G401.6 (cell line): ENCODE data around the gene TM9SF1.

Experiments
- FAIRE-seq: peaks from 2 replicates; lab custom pipeline; 2012; peaks lifted over from hg19 to GRCh38; lab: Jason Lieb, UNC

The TM9SF1 gene

DNA sequence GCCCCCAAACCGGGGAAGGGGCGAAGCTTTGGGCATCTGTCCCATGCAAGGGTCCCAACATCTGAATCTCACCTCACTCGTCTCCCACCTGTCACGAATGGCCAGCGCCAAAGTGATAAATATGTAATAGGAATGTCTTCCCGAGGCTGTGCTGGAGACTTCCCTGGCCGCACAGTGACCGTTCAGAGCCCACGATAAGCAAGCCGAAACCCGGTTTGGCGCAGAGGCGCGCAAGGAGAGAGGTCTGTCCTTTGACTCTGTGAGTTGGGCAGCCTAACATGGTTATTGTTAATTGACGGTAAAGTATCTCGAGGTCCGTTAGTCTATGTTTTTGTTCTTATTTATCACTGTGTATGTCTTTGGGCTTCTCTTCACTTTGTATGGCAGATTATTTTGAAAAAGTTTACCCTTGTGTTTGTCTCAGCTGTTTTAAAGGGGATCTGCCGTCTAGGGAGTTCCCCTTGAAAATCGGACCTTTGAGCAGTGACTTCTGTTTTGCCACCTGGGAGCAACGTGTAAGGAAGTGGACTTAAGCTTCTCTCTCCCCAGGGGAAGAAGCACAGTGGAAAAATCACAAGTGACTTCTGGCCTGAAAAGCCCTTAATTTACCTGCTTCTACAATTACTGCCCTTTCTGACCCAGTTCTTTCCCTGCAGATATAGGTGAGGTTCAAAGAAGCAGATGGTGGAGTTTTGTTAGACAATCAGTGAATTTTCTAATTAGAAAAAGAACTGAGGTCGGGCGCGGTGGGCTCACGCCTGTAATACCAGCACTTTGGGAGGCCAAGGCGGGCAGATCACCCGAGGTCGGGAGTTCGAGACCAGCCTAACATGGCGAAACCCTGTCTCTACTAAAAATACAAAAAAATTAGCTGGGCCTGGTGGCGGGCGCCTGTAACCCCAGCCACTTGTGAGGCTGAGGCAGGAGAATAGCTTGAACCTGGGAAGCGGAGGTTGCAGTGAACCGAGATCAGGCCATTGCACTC is 1.1 kb upstream of the TM9SF1 start:
- no peak for FAIRE-seq

DNA sequence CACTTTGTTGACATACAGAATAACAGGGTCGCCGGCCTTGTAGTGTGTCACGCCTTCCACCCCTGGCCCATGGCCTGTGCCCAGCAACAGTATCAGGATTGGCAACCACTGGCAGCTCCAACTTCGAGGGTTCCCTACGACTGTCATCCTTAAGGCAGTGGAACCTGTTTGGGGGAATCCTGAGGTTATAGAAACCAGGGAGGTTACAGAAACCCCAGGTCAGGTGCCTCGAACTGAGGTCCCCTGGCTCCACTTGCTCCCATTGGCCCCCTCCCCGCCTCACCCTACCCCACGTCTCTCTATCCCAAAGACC is 412 bp downstream of the TM9SF1 start:
- FAIRE-seq, result no peak

- FAIRE-seq, result no peak
Measured at GRCh38 chr14:24194186-24194872, 912 bp downstream of the TM9SF1 start.

DNA sequence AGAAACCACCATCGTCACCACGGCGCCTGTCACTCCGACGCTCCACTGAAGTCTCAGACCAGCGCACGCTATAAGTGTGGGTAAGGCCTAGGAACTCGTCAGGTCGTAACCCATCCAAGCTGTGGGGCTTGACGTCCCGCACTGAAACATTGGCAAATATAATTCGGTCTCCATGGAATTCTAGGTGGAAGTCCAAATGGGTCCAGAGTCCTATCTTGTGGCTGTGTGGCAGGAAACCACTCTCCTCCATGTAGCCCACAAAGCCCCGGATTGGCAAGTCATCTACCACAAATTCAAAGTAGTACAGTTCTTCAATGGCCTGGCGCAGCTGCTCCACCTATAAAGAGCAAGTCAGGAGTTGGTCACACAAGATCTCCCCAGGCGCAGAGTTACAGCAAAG is 2.3 kb downstream of the TM9SF1 start:
- no peak for FAIRE-seq

GRCh38 chr14:24190416-24190815 is 4.8 kb downstream of the TM9SF1 start:
- no peak for FAIRE-seq

- no peak for FAIRE-seq
Measured at GRCh38 chr14:24189460-24189859, 5.8 kb downstream of the TM9SF1 start.

GRCh38 chr14:24189059-24189375 is 6.2 kb downstream of the TM9SF1 start:
- FAIRE-seq, result no peak

GRCh38 chr14:24188251-24189058 is 6.8 kb downstream of the TM9SF1 start, which contains the start of gene IPO4:
Gene IPO4 (minus strand): TSS chr14:24188816. CDS start chr14:24188787, 29 bp downstream.
- FAIRE-seq, result peak; percentile 67

- no peak for FAIRE-seq
Measured at GRCh38 chr14:24187539-24187915, 7.7 kb downstream of the TM9SF1 start.

DNA sequence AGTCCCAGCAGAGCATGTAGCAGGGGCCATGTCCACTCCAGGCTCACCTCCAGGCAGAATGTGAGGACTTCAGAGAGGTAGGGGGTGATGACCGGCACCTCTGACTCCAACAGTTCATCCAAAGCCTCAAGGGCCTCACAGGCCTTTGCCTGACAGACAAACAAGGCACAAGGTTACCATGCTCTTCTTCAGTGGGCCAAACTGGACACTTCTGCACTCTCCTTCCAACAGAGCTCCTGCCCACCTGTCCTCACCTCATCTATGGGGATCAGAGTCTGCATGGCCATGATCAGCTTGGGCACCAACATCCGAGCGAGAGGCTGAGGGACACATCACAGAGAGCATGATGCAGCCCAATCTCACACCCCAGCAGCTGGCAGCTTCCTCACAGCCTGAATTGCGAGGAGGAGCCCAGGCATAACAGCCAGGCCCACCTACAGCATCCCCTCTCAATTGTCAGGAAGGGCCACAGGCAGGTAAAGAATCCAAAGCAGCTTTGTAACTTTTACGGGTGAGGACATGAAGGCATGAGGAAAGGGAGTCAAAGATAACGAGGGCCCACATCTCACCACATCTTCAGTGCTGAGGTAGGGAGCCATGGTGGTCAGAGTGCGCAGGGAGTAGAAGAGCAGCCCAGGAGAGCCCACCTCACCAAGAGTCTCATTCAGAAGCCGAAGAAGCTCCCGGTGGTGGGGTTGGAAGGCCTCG is 8.3 kb downstream of the TM9SF1 start:
- no peak for FAIRE-seq

DNA sequence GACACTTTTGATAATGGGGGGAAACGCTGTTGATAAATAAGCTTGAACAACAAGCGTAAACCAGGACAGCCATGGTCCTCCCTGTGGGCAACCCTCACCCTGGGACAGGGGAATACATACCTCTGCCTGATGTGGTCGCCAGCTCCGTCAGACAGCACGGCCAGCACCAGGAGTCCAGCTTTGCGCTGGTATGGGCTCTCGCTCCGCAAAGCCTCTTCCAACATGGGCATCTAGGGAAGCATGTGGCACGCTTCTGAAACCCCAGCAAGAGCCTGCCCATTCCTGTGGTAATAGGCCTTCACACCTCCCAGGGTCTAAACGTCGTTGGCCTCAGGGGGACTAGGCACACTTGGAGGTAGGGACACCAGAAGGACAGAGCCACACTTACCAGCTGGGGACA is 9.5 kb downstream of the TM9SF1 start:
- no peak for FAIRE-seq

GRCh38 chr14:24185026-24185425 is 10.2 kb downstream of the TM9SF1 start:
- no peak for FAIRE-seq

DNA sequence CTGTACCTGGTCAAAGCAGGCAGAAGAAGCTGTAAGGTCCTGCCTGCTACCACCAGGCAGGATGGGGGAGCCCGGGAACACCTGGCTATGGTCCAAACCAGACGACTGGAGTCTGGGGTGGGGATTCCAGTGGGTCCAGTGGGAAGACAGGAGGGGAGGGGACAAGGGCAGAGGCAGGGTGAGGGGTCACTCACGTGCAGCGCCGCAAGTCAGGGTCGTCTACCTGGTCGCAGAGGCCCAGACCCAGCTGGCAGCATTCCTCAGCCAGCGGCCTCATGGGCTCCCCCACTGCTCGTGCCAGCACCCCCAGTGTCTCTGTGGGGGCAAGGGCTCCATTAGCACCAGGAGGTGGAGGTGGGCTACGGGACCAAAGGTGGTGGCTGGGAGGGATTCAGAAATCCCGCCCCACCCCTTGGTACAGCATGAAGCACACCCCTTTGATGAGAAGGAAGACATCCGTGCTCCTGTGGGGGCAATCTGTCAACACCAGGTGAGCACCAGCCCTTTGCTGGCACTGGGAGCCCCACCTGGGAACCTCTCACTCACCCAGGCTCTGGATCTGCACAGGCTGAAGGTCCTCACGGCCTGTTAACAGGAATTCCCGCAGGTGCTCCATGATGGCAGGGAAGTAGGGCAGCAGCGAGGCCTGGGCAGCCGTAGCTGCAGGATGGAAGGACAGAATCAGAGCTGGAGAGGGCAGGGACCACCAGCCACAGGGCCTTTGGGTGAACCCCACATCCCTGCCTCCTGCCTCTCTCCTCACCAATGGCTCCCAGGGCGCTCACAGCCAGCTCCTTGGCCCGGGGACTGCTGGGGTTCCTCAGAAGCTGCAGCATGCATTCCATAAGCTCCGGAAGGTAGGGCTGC is 10.9 kb downstream of the TM9SF1 start:
- FAIRE-seq, result no peak

DNA sequence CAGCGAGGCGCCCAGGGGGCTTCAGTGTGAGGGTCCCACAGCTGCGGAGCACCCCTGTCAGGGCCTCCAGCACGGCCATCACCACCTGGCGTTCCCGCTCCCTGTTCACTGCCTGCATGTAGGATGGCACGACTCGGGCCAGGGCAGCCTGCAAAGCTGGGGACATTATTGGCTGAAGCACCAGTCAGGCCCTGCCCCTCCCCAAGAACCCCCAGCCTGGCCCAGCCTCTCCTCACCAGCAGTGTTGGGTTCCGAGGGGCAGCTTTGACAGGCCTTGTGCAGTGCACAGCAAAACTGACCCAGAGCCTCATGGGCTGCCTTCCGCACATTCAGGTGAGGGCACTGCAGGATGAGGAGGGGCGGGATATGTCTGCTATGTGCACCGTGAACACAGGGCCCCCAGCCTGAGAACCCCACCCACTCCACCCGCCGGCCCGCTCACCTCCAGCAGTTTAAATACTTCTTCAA is 12.2 kb downstream of the TM9SF1 start:
- no peak for FAIRE-seq

DNA sequence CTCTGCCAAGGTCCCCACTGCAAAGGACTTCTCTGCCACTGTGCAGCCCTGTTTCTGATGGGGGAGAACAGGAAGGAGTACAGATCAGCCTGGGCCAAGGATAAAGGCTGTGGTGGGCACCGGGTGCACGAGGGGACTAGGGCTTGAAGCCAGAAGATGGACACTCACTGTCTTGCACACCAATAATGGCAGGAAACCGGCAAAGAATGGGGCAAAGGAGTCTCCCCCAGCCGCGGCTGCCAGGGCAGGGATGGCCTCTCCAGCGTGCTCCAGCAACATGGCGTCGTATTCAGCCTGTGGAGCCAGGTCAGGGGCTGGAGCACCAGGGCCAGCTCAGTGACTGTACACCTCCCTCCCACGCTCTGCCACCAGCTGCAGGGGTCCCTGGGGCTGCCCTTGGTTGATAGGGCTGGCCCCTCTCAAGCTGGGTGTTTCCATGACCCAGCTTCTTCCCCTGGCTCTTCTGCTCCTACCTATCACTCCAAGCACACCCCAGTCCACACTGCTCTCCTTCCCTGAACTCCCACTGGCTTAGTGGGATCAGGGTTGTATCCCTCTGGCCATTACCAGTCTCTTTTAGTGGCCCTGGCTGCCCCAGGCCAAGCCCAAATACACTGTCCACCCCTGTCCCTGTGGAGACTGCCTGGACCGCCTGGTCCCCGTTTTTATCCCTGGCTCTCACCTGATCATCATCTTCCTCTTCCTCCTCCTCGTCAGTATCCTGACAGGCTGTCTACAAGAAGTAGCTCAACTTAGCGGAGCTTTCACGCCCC is 12.9 kb downstream of the TM9SF1 start:
- FAIRE-seq, result no peak

DNA sequence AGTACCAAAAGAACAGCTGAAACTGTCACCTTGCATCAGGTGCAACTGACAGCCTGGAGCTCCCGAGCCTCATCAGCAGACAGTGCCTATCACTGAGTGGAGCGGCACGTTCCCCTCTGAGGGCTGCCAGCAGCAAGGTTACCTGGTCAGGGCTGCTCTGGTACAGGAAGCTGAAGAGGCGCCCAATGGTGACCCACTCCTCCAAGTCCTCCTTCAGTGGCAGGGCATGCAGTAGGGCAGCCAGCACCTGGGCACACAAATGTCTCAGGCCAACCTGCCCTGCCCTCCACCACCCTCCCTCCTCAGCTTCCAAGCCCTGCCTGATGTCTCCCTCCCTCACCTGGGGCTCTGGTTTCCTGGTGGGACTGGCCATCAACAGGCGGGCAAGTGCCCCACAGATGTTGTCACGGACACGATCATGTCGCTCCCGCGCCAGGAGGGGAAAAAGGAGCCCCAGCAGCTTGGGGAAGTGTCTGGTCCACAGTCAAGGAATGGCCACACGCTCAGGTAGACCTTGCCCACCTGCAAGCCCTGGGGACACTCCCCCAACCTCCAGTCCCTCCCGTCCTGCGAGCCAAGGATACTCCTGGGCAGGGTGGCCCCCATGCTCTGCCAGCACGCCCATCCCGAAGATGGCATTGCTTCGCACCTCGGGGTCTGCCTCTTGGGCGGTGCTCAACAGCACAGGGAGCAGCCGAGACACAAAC is 13.7 kb downstream of the TM9SF1 start:
- FAIRE-seq, result no peak

GRCh38 chr14:24179961-24180796 is 15.1 kb downstream of the TM9SF1 start:
- no peak for FAIRE-seq

DNA sequence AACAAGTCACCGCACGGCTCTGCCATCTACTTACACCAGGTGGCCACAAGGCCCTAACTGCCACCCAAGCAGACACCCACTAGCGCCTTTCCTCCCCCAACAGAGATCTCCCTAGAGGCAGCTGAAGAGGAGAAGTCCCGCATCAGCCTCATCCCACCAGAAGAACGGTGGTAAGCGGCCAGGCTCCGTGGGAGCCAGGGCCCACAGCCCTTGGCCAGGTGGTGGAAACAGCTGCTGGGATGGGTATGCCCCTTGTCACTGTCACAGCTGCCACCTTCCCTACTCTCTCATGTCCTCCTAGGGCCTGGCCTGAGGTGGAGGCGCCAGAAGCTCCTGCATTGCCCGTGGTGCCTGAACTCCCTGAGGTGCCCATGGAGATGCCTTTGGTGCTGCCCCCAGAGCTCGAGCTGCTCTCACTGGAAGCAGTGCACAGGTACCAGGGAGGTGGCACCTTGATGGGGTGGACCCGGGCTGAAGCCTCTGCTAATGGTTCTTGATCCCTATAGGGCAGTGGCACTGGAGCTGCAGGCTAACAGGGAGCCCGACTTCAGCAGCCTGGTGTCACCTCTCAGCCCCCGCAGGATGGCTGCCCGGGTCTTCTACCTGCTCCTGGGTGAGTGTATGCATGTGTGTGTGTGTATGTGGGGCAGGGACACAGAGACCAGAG is 15.8 kb downstream of the TM9SF1 start:
- FAIRE-seq, result no peak
